Measurements from ENCODE around the gene FER. TPM values are rescaled to one million over a fixed set of nuclear protein-coding genes. Genes with fewer than 3 reads are reported as not detected.

The FER gene
- total RNA-seq, 1 experiment from 2014 or later, result 19.4 TPM

- Histone ChIP-seq H2AFZ (ENCODE audit: low read length) (no peak overlapping the region), H3K9ac (ENCODE audit: low read length) (no peak overlapping the region), H3K27ac (ENCODE audit: low read length) (no peak overlapping the region), H3K4me3 (ENCODE audit: low read length) (no peak overlapping the region), H3K36me3 (ENCODE audit: low read depth, low read length) (no peaks in the 10 kb centered on the region), H4K20me1 (ENCODE audit: low read length) (no peaks in the 10 kb centered on the region), H3K4me2 (ENCODE audit: low read length) (no peak overlapping the region), H3K79me2 (ENCODE audit: low read length) (no peaks in the 10 kb centered on the region), H3K27me3 (ENCODE audit: low read length) (no peaks in the 10 kb centered on the region), H3K9me3 (ENCODE audit: low read length) (no peaks in the 10 kb centered on the region), H3K4me1 (ENCODE audit: insufficient read depth, low read length) (no peaks in the 10 kb centered on the region), H3F3A (ENCODE audit: low read length, unreplicated experiment) (no peaks in the 10 kb centered on the region), H3K9me2 (replicated peaks; ENCODE audit: low read length) (no peaks in the 10 kb centered on the region)
- no TSS peak for BruUV-seq (replicated peaks)
- no peak for TF ChIP-seq EZH2phosphoT487 (IDR thresholded peaks at IDR 0.05; ENCODE audit: borderline replicate concordance, low read length)
- TF ChIP-seq EZH2 (IDR thresholded peaks at IDR 0.05; ENCODE audit: low read length, unreplicated experiment), result no peak
- TF ChIP-seq CTCF (conservative IDR thresholded peaks at IDR 0.05; ENCODE audit: low read depth, low read length), result no peak
- no peak for ATAC-seq
- intact Hi-C loops (cut with micrococcal nuclease), result no loop called here
- POLR2A ChIA-PET (ENCODE audit: unreplicated experiment), result no interaction called here
- CTCF ChIA-PET, result interaction anchor here (0.5 kb wide), 1 partner anchor 66 kb away, joined by 5 read pairs; no protein-coding TSS in a partner anchor
- no peak for DNase-seq
Observed at GRCh38 chr5:109230369-109230768, 482.7 kb downstream of the FER start.

- POLR2A ChIA-PET (ENCODE audit: unreplicated experiment), result no interaction called here
- ATAC-seq (no peak), DNase-seq (no peak)
- Histone ChIP-seq H3K4me3 (ENCODE audit: low read length) (no peak overlapping the region), H3K79me2 (ENCODE audit: low read length) (no peaks in the 10 kb centered on the region), H3F3A (ENCODE audit: low read length, unreplicated experiment) (no peaks in the 10 kb centered on the region), H3K4me1 (ENCODE audit: insufficient read depth, low read length) (no peaks in the 10 kb centered on the region), H3K4me2 (ENCODE audit: low read length) (no peak overlapping the region), H3K27me3 (ENCODE audit: low read length) (no peaks in the 10 kb centered on the region), H3K36me3 (ENCODE audit: low read depth, low read length) (no peaks in the 10 kb centered on the region), H3K9ac (ENCODE audit: low read length) (no peak overlapping the region), H3K9me2 (replicated peaks; ENCODE audit: low read length) (no peaks in the 10 kb centered on the region), H3K9me3 (ENCODE audit: low read length) (no peaks in the 10 kb centered on the region), H3K27ac (ENCODE audit: low read length) (no peak overlapping the region), H4K20me1 (ENCODE audit: low read length) (no peaks in the 10 kb centered on the region), H2AFZ (ENCODE audit: low read length) (no peak overlapping the region)
- no TSS peak for BruUV-seq (replicated peaks)
- CTCF ChIA-PET, result no interaction called here
- TF ChIP-seq EZH2phosphoT487 (IDR thresholded peaks at IDR 0.05; ENCODE audit: borderline replicate concordance, low read length), result no peak
- intact Hi-C loops (cut with micrococcal nuclease), result no loop called here
Observed at GRCh38 chr5:109231331-109231730, 483.6 kb downstream of the FER start.

GRCh38 chr5:109234381-109234780, 486.7 kb downstream of the FER start:
- DNase-seq (no peak), ATAC-seq (no peak)
- Histone ChIP-seq H3K79me2 (ENCODE audit: low read length) (no peaks in the 10 kb centered on the region), H4K20me1 (ENCODE audit: low read length) (no peaks in the 10 kb centered on the region), H3K4me3 (ENCODE audit: low read length) (no peak overlapping the region), H3K9ac (ENCODE audit: low read length) (no peak overlapping the region), H3F3A (ENCODE audit: low read length, unreplicated experiment) (no peaks in the 10 kb centered on the region), H3K4me2 (ENCODE audit: low read length) (no peak overlapping the region), H2AFZ (ENCODE audit: low read length) (no peak overlapping the region), H3K36me3 (ENCODE audit: low read depth, low read length) (no peaks in the 10 kb centered on the region), H3K27ac (ENCODE audit: low read length) (no peak overlapping the region), H3K9me3 (ENCODE audit: low read length) (no peaks in the 10 kb centered on the region), H3K27me3 (ENCODE audit: low read length) (no peaks in the 10 kb centered on the region), H3K9me2 (replicated peaks; ENCODE audit: low read length) (no peaks in the 10 kb centered on the region), H3K4me1 (ENCODE audit: insufficient read depth, low read length) (no peaks in the 10 kb centered on the region)
- BruUV-seq (replicated peaks), result no TSS peak
- ChIA-PET POLR2A (ENCODE audit: unreplicated experiment) (no interaction called here), CTCF (no interaction called here)
- TF ChIP-seq EZH2 (IDR thresholded peaks at IDR 0.05; ENCODE audit: low read length, unreplicated experiment) (no peak), CTCF (conservative IDR thresholded peaks at IDR 0.05; ENCODE audit: low read depth, low read length) (no peak), EZH2phosphoT487 (IDR thresholded peaks at IDR 0.05; ENCODE audit: borderline replicate concordance, low read length) (no peak)
- intact Hi-C loops (cut with micrococcal nuclease), result no loop called here
